OCI-LY1 (cell line): Measurements from ENCODE around the gene OR52N4.

ENCODE experiments used
- EZH2 ChIP-seq: fragments of 200-600 bp; sonication (generic), shearing (Covaris generic); IDR thresholded peaks from 2 replicates; pipeline ENCODE4 v1.8.0; 2017; ENCODE audit warnings: borderline replicate concordance, mixed run types, mild to moderate bottlenecking, antibody characterized with exemption, low read length, moderate library complexity, mixed read lengths
- TF ChIP-seq, protein P1 (sequence below): fragments of 200-600 bp; sonication (generic), shearing (Covaris generic); IDR thresholded peaks from 2 replicates; pipeline ENCODE4 v1.5.1; 2017; ENCODE audit warnings: mild to moderate bottlenecking, antibody characterized with exemption, low read length, moderate library complexity, mixed read lengths

DNA sequence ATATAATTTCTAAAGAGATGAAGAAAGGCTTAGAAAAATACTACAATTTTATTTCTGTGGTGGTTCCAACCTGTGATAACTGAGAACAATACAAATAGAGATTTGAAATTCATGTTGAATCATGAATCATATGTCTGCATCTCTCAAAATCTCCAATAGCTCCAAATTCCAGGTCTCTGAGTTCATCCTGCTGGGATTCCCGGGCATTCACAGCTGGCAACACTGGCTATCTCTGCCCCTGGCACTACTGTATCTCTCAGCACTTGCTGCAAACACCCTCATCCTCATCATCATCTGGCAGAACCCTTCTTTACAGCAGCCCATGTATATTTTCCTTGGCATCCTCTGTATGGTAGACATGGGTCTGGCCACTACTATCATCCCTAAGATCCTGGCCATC lies 17.6 kb upstream of the OR52N4 start, which contains the start of gene OR56B1:
- TF ChIP-seq, protein P1, sequence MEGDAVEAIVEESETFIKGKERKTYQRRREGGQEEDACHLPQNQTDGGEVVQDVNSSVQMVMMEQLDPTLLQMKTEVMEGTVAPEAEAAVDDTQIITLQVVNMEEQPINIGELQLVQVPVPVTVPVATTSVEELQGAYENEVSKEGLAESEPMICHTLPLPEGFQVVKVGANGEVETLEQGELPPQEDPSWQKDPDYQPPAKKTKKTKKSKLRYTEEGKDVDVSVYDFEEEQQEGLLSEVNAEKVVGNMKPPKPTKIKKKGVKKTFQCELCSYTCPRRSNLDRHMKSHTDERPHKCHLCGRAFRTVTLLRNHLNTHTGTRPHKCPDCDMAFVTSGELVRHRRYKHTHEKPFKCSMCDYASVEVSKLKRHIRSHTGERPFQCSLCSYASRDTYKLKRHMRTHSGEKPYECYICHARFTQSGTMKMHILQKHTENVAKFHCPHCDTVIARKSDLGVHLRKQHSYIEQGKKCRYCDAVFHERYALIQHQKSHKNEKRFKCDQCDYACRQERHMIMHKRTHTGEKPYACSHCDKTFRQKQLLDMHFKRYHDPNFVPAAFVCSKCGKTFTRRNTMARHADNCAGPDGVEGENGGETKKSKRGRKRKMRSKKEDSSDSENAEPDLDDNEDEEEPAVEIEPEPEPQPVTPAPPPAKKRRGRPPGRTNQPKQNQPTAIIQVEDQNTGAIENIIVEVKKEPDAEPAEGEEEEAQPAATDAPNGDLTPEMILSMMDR = no peak
- TF ChIP-seq EZH2 = no peak
